HG03108 (cell line): Measurements from ENCODE around the gene FOXN3.

ENCODE experiments used
- ATAC-seq: cut with Tn5 transposase; IDR thresholded peaks from one replicate; pipeline ENCODE4 v1.9.1; 2021; ENCODE audit warnings: moderate library complexity; ENCODE audit not compliant: unreplicated experiment

Gene FOXN3

GRCh38 chr14:89240414-89240813 is 176.6 kb downstream of the FOXN3 start:
- no peak for ATAC-seq

GRCh38 chr14:89239023-89239422 is 178.0 kb downstream of the FOXN3 start:
- ATAC-seq = no peak

- ATAC-seq = no peak
These were observed 179.0 kb downstream of the FOXN3 start for GRCh38 chr14:89237921-89238529.

GRCh38 chr14:89236851-89237250 is 180.2 kb downstream of the FOXN3 start:
- ATAC-seq = no peak

- no peak for ATAC-seq
These were observed 183.8 kb downstream of the FOXN3 start for GRCh38 chr14:89233184-89233583.

- ATAC-seq = no peak
These were observed 184.6 kb downstream of the FOXN3 start for GRCh38 chr14:89232265-89233070.

- ATAC-seq = no peak
These were observed 185.5 kb downstream of the FOXN3 start for GRCh38 chr14:89231426-89232113.

- no peak for ATAC-seq
These were observed 188.0 kb downstream of the FOXN3 start for GRCh38 chr14:89228921-89229639.

GRCh38 chr14:89227496-89227836 is 189.6 kb downstream of the FOXN3 start:
- ATAC-seq = no peak

GRCh38 chr14:89226801-89227495 is 190.1 kb downstream of the FOXN3 start:
- no peak for ATAC-seq

GRCh38 chr14:89225607-89226006 is 191.4 kb downstream of the FOXN3 start:
- ATAC-seq = no peak

- no peak for ATAC-seq
These were observed 195.8 kb downstream of the FOXN3 start for GRCh38 chr14:89221109-89221810.

- no peak for ATAC-seq
These were observed 198.0 kb downstream of the FOXN3 start for GRCh38 chr14:89219051-89219450.

GRCh38 chr14:89217891-89218290 is 199.1 kb downstream of the FOXN3 start:
- ATAC-seq = no peak

GRCh38 chr14:89215531-89215930 is 201.5 kb downstream of the FOXN3 start:
- ATAC-seq = no peak

GRCh38 chr14:89215114-89215513 is 201.9 kb downstream of the FOXN3 start:
- no peak for ATAC-seq

- ATAC-seq = no peak
These were observed 202.6 kb downstream of the FOXN3 start for GRCh38 chr14:89214221-89214965.

GRCh38 chr14:89212386-89213235 is 204.4 kb downstream of the FOXN3 start:
- ATAC-seq = no peak

GRCh38 chr14:89209558-89209957 is 207.5 kb downstream of the FOXN3 start:
- no peak for ATAC-seq
